ENCODE measurements around the gene ZNHIT1.

Gene ZNHIT1

DNA sequence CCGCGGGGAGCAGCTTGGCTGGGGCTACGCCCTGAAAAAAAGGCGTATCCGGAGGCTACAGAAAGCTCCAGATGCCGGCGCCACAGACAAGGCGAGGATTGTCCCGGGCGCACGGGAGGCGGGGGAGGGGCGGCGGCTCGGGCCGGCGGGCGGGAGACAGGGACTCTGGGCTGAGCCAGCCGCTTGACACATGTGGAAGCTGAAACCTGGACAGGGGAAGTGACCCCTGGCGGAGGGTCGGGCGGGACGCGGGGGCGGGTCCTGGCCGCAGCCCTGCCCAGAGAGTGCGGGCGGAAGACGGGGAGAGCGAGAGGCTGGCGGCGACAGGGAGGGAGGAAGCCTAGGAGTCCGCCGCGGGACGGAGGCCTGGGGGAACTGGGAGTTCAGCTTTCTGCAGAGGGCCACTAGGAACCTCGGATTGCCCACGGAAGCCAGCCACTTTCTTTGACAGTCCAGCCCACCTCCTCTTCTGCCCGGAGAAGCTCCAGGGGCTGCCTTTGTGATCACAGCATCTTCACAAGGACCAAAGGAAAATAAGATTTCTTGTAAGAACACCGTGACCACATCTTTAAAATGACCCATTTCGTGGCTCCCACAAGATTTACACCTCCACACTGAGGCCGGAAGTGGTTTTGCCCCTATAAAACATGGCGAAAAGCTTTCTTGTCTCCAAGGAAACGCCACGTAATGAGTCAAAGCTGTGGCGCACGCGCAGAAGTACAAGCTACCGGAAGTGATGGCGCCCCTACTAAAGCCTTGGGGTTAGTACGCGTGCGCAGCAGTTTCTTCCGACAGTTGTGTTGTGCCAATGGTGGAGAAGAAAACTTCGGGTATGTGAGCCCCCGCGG, at the start of gene ZNHIT1, which contains the start of gene PLOD3:
Gene ZNHIT1 (plus strand): TSS at position 778 of the 848 bp plus-strand sequence. CDS start 31 bp downstream, at position 809.
Gene PLOD3 (minus strand): TSS at position 194 of the 848 bp plus-strand sequence. CDS start 307 bp downstream, outside the sequence.
- peak; percentile 91 to 95 for DNase-seq (ENCODE audit: low read depth in 2 of 2)

DNA sequence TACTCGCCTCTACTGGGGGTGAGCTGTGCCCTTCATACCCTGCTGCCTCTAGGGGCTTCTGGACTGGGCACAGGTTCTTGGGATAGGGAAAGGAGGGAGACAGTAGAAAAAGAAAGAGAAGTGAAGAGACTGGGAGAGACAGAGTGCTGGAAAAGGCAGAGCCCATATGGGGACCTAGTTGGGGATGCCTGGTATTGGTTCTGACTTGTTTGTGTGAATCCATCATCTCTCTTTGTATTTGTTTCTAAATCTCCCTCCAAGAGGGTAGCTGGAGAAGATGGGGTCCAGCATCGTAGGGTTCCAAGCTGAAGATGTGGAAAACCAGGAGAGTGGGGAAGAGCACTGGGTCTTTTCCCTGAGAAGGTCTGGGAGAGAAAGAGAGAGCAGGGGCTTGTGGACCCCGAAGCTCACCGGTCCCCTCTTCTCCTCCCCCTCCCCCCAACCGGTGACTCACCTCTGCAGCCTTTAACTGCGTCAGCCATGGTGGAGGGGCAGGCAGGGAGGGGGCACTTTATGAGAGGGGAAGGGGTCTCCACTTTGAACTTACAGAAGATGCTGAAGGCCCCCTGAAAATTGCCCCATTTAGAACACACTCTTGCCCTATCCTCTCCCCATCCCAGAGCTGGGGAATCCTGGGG, 49.4 kb upstream of the ZNHIT1 start:
- DNase-seq (ENCODE audit: low read depth in 2 of 2): no peak

GRCh38 chr7:101169110-101169837, 48.7 kb upstream of the ZNHIT1 start:
- no peak for DNase-seq (ENCODE audit: low read depth in 2 of 2)

DNA sequence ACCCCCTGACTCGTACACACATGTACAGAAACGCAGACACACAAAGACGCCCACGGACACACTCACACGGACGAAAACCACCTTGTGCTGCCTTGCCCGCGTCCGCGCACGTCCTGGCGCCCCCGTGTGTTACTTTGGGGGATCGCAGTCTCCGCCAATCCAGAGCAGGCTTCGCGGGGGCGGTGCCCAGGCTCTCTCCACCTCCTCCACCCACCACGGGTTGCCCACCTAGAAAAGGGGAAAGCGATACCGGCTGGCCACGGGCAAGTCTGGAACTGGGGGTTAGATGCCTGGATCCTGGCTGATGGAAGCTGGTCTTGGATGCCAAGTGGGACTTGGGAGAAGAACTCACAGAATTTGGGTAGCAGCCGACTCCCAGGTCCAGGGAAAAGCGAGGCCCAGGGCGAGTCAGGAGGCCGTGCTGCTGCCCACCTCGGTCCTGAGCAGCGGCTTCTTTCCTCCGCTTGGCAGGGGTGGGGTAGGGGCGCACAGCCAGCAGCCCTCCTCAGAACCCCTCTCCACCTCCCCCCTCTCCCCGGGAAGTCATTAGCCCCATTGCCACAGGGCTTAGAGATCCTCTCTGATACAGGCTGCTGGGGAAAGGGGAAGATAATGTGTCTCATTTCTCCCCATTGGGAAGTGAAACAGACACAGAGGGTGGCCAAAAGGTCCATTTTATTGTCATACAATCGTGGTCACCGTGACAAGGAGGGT, 48.0 kb upstream of the ZNHIT1 start:
- DNase-seq (ENCODE audit: low read depth in 2 of 2): peak; percentile 74 to 75

DNA sequence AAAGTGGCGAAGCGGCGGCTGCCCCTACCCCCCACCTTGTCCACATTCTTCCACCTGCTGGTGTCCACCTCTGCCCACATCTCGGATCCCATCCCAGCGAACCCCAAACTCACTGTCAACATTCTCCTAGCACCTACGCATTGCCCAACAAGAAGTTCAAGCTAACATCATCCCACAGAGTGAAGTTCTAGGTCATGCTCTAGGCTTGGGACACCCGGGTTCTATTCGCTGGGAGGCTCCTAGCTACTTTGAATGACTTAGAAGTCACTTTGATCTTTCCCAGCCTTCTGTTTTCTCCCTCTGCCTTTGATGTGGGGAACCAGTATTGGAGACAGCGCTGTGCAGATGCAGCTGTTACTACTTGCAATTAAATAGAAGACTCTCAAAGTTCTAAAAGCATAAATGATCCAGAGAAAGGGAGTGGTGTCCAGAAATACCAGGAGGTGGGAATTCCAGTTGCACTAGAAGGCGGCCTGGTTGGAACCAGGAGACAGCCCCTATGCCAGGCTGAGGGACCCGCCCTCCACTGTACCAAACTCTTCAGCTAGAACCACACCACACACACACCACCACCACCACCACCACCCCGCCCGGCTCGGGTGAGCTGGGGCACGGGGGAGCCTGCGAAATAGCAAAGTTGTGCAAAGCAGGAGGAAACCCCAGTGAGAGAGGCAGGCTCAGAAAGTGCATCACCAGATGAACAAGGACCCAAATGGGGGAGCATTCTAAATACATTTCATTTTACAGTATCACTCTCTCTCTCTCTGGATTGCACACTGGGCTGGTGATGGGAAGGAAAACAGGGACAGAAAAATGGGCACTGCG, 47.1 kb upstream of the ZNHIT1 start:
- no peak for DNase-seq (ENCODE audit: low read depth in 2 of 2)

GRCh38 chr7:101171442-101171837, 46.5 kb upstream of the ZNHIT1 start:
- no peak for DNase-seq (ENCODE audit: low read depth in 2 of 2)

DNA sequence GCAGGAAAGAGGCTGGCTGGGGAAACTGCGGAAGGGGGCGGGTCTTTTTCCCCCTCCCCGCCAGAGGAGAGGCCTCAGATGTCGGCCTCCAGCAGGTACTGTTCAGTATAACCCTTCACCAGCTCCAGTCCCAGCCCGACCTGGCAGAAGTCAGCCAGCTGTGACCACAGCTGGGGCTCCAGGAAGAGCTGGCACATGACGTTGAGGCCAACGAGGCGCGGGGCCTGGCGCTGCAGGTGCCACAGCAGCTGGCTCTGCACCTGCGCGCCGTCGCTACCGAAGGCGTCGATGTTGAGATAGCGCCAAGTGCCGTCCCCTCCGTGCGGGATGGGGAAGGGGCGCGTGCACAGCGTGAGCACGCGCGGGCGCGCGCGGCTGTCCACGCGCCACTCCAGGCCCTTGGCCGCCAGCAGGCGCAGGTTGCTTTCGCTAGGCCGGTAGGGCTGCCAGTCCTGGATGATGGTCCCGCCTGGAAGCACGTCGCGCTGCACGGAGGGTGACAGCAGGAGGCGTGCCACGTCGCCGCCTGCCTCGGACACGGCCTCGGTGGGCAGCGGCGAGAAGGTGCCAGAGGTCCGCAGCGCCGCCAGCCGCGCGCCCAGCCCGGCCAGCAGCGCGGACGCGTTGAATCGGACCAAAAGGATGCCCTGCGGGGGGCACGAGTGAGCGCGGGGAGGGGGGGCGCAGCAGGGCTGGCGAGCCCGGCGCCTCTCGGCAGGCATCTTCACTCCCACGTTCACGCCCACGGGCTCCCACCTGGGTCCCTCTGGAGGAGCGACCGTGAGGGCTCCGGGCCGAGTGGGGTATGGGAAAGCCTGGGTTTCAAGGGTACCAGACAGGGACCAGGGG, 45.7 kb upstream of the ZNHIT1 start:
- DNase-seq (ENCODE audit: low read depth in 2 of 2): no peak

- no peak for DNase-seq (ENCODE audit: low read depth in 2 of 2)
Measured at GRCh38 chr7:101172854-101173751, 44.9 kb upstream of the ZNHIT1 start.

DNA sequence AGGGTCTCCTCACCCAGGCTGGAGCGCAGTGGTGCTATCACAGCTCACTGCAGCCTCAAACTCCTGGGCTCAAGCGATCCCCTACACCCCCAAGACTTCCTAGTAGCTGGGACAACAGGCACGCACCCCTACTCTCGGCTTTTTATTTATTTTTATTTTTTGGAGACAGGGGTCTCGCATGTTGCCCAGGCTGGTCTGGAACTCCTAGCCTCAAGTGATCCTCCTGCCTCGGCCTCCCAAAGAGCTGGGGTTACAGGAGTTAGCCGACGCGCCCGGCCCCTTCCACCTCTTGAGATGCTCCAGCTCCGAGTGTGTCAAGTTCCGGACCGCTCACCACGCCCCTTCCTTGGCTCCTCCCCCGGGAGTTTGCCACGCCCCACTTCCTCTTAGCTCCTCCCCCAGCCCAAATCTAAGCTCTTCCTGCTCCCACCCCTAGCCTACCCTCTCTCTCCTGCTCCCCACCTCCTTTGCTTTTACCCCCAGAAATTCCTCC, 44.2 kb upstream of the ZNHIT1 start:
- no peak for DNase-seq (ENCODE audit: low read depth in 2 of 2)

DNA sequence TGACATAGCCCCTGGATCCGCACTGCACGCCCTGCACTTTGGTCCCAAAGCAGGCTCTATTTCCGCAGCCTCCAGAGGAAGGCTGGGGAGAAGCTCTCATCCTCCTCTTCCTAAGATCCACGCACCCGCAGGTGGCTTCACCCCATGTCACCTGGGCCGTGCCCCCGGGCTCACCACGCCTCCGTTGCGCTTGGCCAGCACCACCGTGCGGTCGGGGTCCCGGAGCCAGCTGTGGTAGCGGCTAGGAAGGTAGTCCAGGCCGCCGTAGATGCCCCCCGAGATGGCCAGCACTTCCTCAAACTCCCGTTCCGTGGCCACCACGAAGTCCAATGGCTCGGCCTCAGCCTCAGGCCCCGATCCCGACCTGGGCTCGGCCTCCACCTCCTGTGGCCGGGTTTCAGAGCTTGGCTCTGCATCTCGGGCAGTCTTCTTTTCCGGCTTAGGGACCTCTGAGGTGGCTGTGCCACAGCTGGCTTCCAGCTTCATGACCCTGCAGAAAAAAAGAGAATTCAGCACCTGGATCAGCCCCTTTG, 43.6 kb upstream of the ZNHIT1 start:
- DNase-seq (ENCODE audit: low read depth in 2 of 2): no peak

GRCh38 chr7:101175664-101176063, 42.3 kb upstream of the ZNHIT1 start:
- no peak for DNase-seq (ENCODE audit: low read depth in 2 of 2)

DNA sequence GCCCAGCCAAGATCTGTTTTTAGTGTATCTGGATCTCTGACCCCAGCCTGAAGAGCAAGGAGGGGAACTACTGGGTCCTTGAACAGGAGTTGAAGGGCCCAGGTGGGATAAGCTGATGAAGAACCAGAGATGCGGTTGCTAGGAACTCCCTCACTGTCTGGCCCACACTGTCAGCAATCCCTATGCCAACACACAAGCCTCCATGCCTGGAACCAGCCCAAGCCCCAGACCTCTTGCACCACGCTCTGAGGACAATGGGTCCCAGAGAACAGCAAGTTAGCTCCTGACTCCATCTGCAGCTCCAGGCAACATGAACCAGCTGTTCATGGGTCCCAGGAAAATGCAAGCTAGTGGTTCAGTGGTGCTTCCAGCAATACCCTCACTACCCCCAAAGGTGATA, 40.3 kb upstream of the ZNHIT1 start:
- no peak for DNase-seq (ENCODE audit: low read depth in 2 of 2)

DNA sequence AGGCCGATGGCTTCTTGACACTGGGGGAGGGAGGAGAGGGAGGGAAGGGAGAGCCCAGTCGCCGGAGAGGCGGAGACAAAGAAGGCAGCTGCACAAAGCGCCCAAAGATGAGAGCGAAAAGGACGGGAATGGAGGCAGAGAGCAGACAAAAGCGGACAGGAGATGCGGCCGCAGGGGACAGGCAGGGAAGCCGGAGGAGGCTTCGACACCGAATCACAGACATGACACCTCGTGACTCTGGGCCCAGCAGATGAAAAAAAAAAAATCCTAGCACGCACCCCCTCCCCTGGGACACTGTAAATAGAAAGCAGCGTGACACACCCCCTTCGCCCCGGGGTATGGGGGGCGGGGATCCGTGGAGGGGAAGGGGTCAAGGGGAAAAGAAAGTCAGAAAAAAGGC, 38.8 kb upstream of the ZNHIT1 start:
- DNase-seq (ENCODE audit: low read depth in 2 of 2): no peak

- no peak for DNase-seq (ENCODE audit: low read depth in 2 of 2)
Measured at GRCh38 chr7:101179713-101180112, 38.3 kb upstream of the ZNHIT1 start.

DNA sequence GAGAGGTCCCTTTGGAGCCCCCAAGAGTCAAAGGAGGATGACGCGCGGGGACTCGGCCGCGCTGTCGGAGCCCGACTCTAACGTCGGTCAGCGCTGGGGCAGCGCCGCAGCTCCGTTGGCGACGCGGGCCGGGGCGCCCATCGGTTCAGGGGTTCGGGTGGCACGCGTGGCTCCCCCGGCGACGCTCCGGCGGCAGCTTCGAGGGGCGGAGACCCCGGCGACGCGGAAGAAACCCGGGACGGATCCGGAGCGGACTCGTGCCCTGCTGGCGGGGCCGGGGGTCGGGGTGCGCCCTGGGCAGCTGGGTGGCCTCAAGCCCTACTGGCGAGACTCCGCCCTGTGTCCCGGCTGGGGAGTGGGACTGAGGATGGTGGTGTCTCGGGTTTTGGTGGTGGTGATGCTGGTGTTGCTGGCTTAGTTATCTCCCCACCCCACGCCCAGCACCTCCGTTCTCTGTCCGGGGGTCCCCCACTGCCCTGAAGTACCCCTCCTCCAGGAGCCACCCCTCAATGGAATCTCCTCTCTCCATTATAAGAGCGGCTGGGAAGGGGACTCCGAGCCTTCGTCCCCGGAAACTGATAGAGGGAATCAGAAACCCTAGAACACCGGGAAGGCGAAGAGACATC, 37.7 kb upstream of the ZNHIT1 start, which contains the start of gene NAT16:
Gene NAT16 (minus strand): TSS at position 164 of the 626 bp plus-strand sequence. CDS start 5,486 bp downstream, outside the sequence.
- no peak for DNase-seq (ENCODE audit: low read depth in 2 of 2)

- DNase-seq (ENCODE audit: low read depth in 2 of 2): no peak
Measured at GRCh38 chr7:101185258-101185839, 32.6 kb upstream of the ZNHIT1 start.

- DNase-seq (ENCODE audit: low read depth in 2 of 2): no peak
Measured at GRCh38 chr7:101186194-101186593, 31.8 kb upstream of the ZNHIT1 start.
